ENCODE data around the gene CFAP77. TPM values are rescaled to one million over a fixed set of nuclear protein-coding genes. Genes with fewer than 3 reads are reported as not detected.

CFAP77 gene
- total RNA-seq, 1 donor from 2014 or later, result not detected

DNA sequence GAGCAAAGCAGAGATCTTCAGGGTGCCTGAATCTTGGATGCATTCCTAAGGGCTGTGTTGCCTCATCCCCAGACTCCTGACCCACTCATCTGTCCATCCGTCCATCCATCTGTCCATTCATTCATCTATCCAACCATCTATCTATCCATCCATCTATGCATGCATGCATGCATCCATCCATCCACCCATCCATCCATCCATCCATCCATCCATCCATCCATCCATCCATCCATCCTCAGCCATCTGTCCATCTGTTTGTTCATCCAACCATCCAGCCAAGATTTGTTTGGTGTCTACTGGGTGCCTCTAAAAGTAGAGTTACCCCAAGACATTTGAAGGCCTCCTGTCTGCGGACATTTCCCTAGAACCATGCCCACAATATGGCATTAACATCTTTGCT is 144.7 kb downstream of the CFAP77 start:
- no peak for DNase-seq (ENCODE audit: low read depth)
- H3K4me3 ChIP-seq (ENCODE audit: low read depth, low read length), result no peak overlapping the region
- TF ChIP-seq, protein P1, sequence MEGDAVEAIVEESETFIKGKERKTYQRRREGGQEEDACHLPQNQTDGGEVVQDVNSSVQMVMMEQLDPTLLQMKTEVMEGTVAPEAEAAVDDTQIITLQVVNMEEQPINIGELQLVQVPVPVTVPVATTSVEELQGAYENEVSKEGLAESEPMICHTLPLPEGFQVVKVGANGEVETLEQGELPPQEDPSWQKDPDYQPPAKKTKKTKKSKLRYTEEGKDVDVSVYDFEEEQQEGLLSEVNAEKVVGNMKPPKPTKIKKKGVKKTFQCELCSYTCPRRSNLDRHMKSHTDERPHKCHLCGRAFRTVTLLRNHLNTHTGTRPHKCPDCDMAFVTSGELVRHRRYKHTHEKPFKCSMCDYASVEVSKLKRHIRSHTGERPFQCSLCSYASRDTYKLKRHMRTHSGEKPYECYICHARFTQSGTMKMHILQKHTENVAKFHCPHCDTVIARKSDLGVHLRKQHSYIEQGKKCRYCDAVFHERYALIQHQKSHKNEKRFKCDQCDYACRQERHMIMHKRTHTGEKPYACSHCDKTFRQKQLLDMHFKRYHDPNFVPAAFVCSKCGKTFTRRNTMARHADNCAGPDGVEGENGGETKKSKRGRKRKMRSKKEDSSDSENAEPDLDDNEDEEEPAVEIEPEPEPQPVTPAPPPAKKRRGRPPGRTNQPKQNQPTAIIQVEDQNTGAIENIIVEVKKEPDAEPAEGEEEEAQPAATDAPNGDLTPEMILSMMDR (conservative IDR thresholded peaks at IDR 0.05; ENCODE audit: low read depth, low read length), result no peak

DNA sequence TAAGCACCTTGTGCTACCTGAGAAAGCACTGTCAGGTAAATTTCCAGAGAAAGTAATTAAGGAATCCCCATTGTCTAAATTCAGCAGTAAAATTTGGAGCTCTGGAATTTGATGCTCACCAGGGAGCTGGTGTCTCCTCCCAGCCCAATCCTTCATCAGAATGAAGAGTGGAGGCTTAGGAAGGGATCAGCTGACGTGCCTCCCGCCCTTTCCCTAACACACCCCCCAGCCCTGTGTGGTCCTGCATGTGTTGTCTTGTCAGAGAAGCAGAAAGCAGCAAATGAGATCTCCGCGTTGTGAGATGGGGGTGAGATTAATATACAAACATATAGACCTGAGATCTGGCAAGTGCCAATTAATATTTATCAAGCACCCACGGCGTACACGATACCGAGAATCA is 145.5 kb downstream of the CFAP77 start:
- DNase-seq (ENCODE audit: low read depth), result no peak
- TF ChIP-seq, protein P1 (conservative IDR thresholded peaks at IDR 0.05; ENCODE audit: low read depth, low read length), result no peak
- H3K4me3 ChIP-seq (ENCODE audit: low read depth, low read length), result no peak overlapping the region

DNA sequence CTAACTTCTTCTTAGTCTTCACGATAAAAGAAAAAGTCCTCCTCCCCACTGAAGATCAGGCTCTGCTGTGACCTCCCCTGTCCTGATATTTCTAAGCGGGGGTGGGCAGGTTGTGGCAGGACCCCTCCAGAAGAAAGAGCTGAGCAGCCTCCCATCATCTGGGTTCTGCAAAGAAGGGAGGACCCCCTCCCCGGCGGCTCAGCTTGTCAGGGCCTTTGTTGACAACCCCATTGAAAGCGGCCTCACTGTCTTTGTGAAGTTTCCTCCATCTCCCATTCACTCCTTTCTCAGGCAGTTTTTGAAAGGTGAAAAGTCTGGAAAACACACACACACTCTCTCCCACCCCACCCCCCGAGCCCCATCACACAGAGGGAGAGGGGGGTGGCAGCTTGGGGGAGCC is 146.2 kb downstream of the CFAP77 start:
- DNase-seq (ENCODE audit: low read depth), result no peak
- TF ChIP-seq, protein P1 (conservative IDR thresholded peaks at IDR 0.05; ENCODE audit: low read depth, low read length), result no peak
- no peak overlapping the region for H3K4me3 ChIP-seq (ENCODE audit: low read depth, low read length)

DNA sequence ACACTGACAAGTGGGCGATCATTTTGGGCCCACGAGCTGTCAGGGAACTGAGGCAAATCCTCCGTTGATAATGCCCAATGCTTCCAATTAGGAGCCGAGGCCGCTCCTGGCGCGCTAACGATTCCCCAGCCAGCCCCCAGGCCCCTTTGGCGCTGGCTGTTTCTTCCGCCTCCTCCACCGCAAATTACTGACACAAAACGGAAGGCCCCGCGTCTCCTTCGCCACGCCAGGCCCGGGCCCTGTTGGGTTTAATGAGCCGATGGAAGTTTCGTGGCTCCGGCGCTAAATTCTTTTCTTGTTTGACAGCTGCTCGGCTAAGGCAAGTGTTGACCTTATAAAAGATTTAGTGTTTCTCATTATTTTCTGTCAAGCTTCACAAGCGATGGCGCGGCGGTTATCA is 146.7 kb downstream of the CFAP77 start:
- no peak overlapping the region for H3K4me3 ChIP-seq (ENCODE audit: low read depth, low read length)
- DNase-seq (ENCODE audit: low read depth), result no peak
- TF ChIP-seq, protein P1 (conservative IDR thresholded peaks at IDR 0.05; ENCODE audit: low read depth, low read length), result no peak

DNA sequence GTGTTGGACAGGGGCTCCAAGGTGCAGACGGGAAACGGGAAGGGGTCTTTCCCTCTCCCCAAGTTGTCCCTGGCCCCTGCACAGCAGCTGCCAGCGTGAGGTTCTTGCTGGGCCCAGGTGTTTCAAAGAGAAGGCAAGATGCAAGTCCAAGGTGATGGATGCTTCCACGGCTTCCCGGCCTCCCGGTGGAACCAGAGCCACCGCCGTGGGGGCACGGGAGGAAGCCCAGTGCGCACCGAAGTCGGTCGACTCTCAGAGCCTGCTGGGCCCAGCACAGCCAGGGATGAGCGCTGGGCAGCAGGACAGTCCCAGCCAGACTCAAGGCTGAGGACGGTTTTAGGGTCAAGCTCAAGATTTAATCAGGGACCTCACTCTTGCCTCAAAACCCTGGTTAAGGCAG is 147.1 kb downstream of the CFAP77 start:
- H3K4me3 ChIP-seq (ENCODE audit: low read depth, low read length), result no peak overlapping the region
- DNase-seq (ENCODE audit: low read depth), result no peak
- TF ChIP-seq, protein P1 (conservative IDR thresholded peaks at IDR 0.05; ENCODE audit: low read depth, low read length), result no peak

DNA sequence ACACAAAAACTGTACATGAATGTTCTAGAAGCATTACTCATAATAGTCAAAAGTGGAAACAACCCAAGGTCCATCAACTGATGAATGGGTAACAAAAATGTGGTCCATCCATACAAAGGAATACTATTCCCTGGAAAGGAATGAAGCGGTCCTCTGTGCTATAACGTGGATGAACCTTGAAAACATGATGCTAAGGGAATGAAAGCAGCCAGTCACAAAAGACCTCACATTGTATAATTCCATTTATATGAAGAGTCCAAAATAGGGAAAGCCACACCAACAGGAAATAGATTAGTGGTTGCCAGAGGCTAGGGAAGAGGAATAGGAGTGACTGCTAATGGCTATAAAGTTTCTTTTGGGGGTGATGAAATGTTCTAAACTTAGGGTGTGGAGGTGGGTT is 149.7 kb downstream of the CFAP77 start:
- DNase-seq (ENCODE audit: low read depth), result no peak
- H3K4me3 ChIP-seq (ENCODE audit: low read depth, low read length), result no peak overlapping the region
- TF ChIP-seq, protein P1 (conservative IDR thresholded peaks at IDR 0.05; ENCODE audit: low read depth, low read length), result no peak

DNA sequence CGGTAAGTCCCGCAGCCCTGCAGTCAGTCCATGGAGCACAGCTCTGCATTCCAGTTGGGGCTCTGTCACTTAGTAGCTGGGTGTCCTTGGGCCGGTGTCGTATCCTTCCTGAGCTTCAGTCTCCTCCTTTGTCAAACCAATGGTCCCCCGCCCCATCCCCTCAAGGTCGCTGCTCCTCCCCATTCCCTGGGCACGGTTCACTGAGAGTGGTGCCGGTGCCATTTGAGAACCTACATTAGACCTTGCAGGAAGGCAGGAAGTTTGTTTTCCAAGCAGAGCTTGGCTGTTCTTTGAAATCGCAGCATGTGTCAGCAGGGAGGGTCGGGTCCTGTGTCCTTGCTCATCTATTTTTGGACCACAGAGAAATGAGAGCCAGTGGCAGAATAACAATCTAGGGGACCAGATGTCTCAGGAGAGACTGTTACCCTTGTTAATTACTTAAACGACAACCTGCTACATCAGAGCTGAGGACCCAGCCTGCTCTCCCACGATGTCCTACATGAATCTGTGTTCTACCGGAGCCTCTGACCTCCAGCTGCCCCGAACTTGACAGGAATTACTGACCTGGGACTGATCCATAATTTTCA is 150.7 kb downstream of the CFAP77 start:
- DNase-seq (ENCODE audit: low read depth), result no peak
- H3K4me3 ChIP-seq (ENCODE audit: low read depth, low read length), result no peak overlapping the region
- TF ChIP-seq, protein P1 (conservative IDR thresholded peaks at IDR 0.05; ENCODE audit: low read depth, low read length), result no peak
